Stimulated activated naive CD4-positive, alpha-beta T cell (primary cell): ENCODE measurements around the gene C10orf95.
A peak's percentile ranks its signal among the peaks of the same experiment; 100 is the strongest.

Source experiments
- DNase-seq, 6 experiments: peaks; one replicate each; lab custom pipeline; 2025; lab: John Stamatoyannopoulos, UW

The C10orf95 gene

GRCh38 chr10:102434394-102435132 is 16.8 kb downstream of the C10orf95 start:
- DNase-seq, result peak in 1 of 6 experiments; percentile 10

- DNase-seq, result peak in 1 of 6 experiments; percentile 2
Measured at GRCh38 chr10:102433619-102434046, 17.7 kb downstream of the C10orf95 start.

GRCh38 chr10:102432162-102432950 is 19.0 kb downstream of the C10orf95 start, which contains the start of gene CUEDC2:
CUEDC2 (minus strand) TSS chr10:102432574; CDS start chr10:102425188, 7,386 bp downstream.
- DNase-seq, result peak; percentile 84 to 98 (median 90)

GRCh38 chr10:102431452-102432124 is 19.8 kb downstream of the C10orf95 start:
- no peak for DNase-seq

GRCh38 chr10:102429468-102429867 is 21.9 kb downstream of the C10orf95 start:
- DNase-seq, result no peak

- DNase-seq, result no peak
Measured at GRCh38 chr10:102426803-102427287, 24.5 kb downstream of the C10orf95 start.

GRCh38 chr10:102425444-102425843 is 25.9 kb downstream of the C10orf95 start:
- no peak for DNase-seq

- DNase-seq, result no peak
Measured at GRCh38 chr10:102424916-102425315, 26.4 kb downstream of the C10orf95 start.

- no peak for DNase-seq
Measured at GRCh38 chr10:102424145-102424544, 27.2 kb downstream of the C10orf95 start.

- DNase-seq, result no peak
Measured at GRCh38 chr10:102423372-102423968, 27.9 kb downstream of the C10orf95 start.

GRCh38 chr10:102422545-102423129 is 28.7 kb downstream of the C10orf95 start:
- peak in 3 of 6 experiments; percentile 28 to 43 (median 34) for DNase-seq

GRCh38 chr10:102421757-102422512 is 29.4 kb downstream of the C10orf95 start:
- DNase-seq, result peak in 2 of 6 experiments; percentile 44 to 45

- peak in 1 of 6 experiments; percentile 72 for DNase-seq
Measured at GRCh38 chr10:102421507-102421756, 29.9 kb downstream of the C10orf95 start.

- peak; percentile 84 to 94 (median 88) for DNase-seq
Measured at GRCh38 chr10:102420714-102421506, 30.4 kb downstream of the C10orf95 start, which contains the start of gene FBXL15. FBXL15 (plus strand) TSS chr10:102420836; CDS start chr10:102421130, 294 bp downstream.

- peak in 1 of 6 experiments; percentile 41 for DNase-seq
Measured at GRCh38 chr10:102420181-102420713, 31.1 kb downstream of the C10orf95 start.

- peak; percentile 30 to 80 (median 68) for DNase-seq
Measured at GRCh38 chr10:102419269-102420180, 31.8 kb downstream of the C10orf95 start.

GRCh38 chr10:102418622-102419268 is 32.6 kb downstream of the C10orf95 start, which contains the start of gene PSD:
PSD (minus strand) TSS chr10:102418785; CDS start chr10:102417038, 1,747 bp downstream.
- no peak for DNase-seq

GRCh38 chr10:102416695-102417094 is 34.6 kb downstream of the C10orf95 start:
- no peak for DNase-seq
